ENCODE data around the gene DCAF8L1.
"Not testable (repeated sequence)": the region's sequence is repeated elsewhere in the genome, so short reads cannot be mapped to it uniquely, and the experiment has no call there.

The DCAF8L1 gene

DNA sequence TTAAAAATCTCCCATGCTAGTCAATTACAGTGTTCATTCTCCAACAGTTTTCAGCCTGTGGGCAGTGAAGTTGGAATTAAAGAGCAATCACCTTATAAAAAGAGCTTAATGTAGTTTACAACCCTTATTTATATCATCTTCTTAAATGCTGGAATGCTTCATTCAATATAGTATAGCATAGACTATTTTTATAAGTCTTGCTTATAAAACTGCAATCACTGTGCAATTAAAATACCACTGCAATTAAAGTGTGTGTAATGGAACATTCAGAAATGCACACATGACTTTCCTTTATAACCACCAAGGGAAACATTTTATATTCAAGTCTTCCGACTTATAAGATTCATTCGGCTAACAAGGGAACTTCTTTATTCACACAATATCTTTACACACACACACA is 16.4 kb upstream of the DCAF8L1 start:
- no peaks in the 10 kb centered on the region for H3K4me1 ChIP-seq
- no peaks in the 10 kb centered on the region for H3K9me3 ChIP-seq
- TF ChIP-seq, protein P1, sequence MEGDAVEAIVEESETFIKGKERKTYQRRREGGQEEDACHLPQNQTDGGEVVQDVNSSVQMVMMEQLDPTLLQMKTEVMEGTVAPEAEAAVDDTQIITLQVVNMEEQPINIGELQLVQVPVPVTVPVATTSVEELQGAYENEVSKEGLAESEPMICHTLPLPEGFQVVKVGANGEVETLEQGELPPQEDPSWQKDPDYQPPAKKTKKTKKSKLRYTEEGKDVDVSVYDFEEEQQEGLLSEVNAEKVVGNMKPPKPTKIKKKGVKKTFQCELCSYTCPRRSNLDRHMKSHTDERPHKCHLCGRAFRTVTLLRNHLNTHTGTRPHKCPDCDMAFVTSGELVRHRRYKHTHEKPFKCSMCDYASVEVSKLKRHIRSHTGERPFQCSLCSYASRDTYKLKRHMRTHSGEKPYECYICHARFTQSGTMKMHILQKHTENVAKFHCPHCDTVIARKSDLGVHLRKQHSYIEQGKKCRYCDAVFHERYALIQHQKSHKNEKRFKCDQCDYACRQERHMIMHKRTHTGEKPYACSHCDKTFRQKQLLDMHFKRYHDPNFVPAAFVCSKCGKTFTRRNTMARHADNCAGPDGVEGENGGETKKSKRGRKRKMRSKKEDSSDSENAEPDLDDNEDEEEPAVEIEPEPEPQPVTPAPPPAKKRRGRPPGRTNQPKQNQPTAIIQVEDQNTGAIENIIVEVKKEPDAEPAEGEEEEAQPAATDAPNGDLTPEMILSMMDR (IDR thresholded peaks at IDR 0.05): no peak
- DNase-seq: no peak
- H3K4me3 ChIP-seq: no peak overlapping the region
- no peak overlapping the region for H3K27ac ChIP-seq
- H3K27me3 ChIP-seq: no peaks in the 10 kb centered on the region
- intact Hi-C loops (cut with DNase I; ENCODE audit: low total_unique reads): no loop called here
- no peaks in the 10 kb centered on the region for H3K36me3 ChIP-seq

DNA sequence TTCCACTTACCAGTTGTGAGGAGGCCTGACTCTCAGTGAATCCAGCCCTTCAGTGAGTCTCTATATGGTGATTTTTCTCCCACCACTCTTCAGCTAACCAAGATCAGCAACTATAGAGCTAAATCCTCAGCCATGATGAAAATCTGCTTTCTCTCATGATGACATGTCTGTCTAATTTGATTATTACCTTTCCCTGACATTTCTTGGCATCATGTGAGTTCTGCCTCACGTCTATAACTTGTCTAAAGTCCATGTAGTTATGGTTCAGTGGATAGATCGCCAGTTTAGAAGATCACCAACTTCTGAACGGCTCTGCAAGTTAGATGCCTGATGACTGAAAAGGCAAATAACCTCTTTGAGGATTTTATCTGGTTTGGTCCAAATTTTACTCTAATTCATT is 14.9 kb upstream of the DCAF8L1 start:
- Histone ChIP-seq H3K9me3 (no peaks in the 10 kb centered on the region), H3K4me1 (no peaks in the 10 kb centered on the region), H3K4me3 (no peak overlapping the region), H3K36me3 (no peaks in the 10 kb centered on the region), H3K27ac (no peak overlapping the region), H3K27me3 (no peaks in the 10 kb centered on the region)
- TF ChIP-seq, protein P1 (IDR thresholded peaks at IDR 0.05): no peak
- intact Hi-C loops (cut with DNase I; ENCODE audit: low total_unique reads): no loop called here
- DNase-seq: no peak

DNA sequence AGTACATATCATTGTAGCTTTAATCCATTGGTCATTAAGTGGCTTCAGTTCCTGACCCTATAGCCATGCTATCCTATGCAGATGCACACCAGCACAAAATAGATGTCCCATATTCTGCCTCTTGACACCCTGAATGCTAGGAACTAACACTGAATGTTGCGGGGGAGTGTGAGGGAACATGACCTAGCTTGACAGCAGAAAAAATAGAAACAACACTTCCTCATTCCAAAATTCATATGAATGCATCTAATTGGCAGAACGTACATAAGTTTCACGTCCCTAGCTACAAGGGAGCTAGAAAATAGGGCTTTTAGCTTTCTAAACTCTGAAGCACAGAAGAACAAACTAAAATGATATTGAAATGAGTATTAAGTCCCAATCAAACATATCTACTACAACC is 14.4 kb upstream of the DCAF8L1 start:
- H3K4me1 ChIP-seq: no peaks in the 10 kb centered on the region
- DNase-seq: no peak
- H3K9me3 ChIP-seq: no peaks in the 10 kb centered on the region
- no peak overlapping the region for H3K4me3 ChIP-seq
- no peaks in the 10 kb centered on the region for H3K27me3 ChIP-seq
- H3K36me3 ChIP-seq: no peaks in the 10 kb centered on the region
- intact Hi-C loops (cut with DNase I; ENCODE audit: low total_unique reads): no loop called here
- H3K27ac ChIP-seq: no peak overlapping the region
- TF ChIP-seq, protein P1 (IDR thresholded peaks at IDR 0.05): no peak

DNA sequence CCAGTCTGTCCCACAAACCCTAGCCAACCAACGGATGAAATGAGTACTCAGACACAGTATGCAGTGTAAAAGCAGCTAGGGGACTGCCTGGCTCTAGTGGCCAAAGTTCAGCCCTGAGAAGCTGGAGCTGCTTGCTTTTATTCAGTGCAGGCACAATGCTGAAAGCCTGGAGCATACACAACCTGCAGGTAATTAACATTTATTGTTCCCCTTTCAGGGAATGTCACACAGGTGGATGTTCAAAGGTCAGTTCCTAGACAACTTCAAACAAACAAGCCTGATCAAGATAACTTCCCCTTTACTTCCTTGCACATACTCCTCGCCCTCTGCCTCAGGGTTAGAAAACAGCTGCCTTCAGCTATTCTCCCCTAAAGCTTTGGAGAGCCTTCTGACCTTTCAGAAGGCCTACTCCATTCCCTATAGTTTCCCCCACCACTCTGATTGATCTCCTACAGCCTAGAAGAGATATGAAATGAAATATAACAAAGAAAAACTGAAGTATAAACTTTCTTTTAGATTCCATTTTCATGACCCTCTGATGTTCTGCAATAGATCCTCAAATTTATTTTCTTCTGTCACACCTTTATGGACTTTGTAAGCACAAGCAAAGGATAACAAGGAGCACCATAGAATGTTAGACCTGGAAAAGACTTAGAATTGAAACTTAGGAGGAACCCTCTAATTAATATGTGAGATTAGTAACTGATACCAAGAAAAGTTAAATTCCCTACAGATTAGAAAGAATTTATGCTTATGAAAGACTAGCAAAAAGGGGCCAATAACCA is 6.8 kb upstream of the DCAF8L1 start:
- no peak overlapping the region for H3K27ac ChIP-seq
- intact Hi-C loops (cut with DNase I; ENCODE audit: low total_unique reads): no loop called here
- H3K9me3 ChIP-seq: no peaks in the 10 kb centered on the region
- TF ChIP-seq, protein P1 (IDR thresholded peaks at IDR 0.05): no peak
- H3K4me1 ChIP-seq: no peaks in the 10 kb centered on the region
- H3K27me3 ChIP-seq: no peaks in the 10 kb centered on the region
- DNase-seq: no peak
- H3K36me3 ChIP-seq: no peaks in the 10 kb centered on the region
- no peak overlapping the region for H3K4me3 ChIP-seq

DNA sequence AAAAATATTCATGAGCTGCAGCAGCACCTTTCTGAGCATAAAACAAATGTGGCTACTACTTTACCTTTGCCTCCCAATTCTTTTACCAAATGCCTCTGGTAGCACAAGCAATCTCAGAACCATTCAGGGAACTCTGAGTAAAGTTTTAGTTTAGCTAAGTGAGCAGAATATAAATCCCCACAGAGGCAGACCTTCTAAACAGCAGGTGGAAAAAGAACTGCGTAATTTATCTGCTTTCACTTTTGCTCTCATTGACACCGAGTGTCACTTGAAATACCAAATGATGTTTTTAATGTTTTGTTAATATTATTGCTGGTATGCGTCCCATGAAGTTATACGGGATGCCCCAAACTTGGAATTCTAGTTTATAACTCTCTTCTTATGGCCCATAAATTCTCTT is 4.3 kb downstream of the DCAF8L1 start:
- H3K9me3 ChIP-seq; H3K27me3 ChIP-seq; H3K36me3 ChIP-seq; H3K27ac ChIP-seq; intact Hi-C loops (cut with DNase I; ENCODE audit: low total_unique reads); H3K4me3 ChIP-seq; DNase-seq; H3K4me1 ChIP-seq: not testable (repeated sequence)

DNA sequence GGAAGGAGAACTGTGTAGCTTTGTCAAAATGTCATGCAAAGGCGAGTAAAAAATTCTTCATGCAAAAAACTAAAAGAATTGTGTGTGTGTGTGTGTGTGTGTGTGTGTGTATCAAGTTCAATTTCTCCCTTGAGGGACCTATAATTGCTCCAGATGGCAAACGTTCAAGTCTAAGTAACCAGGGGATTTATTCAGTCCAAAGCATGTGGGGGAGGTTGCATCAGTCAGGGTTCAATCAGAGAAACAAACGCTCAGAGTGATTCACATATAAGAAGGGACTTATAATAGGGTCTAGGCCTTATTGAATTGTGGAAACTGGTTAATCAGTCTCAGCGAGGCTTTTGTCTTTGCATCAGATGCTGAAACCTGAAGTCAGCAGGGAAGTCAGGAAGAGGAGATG is 5.0 kb downstream of the DCAF8L1 start:
- no peak overlapping the region for H3K4me3 ChIP-seq
- intact Hi-C loops (cut with DNase I; ENCODE audit: low total_unique reads): no loop called here
- H3K36me3 ChIP-seq: no peaks in the 10 kb centered on the region
- H3K27ac ChIP-seq: no peak overlapping the region
- H3K27me3 ChIP-seq: no peaks in the 10 kb centered on the region
- no peak for DNase-seq
- TF ChIP-seq, protein P1 (IDR thresholded peaks at IDR 0.05): no peak
- no peaks in the 10 kb centered on the region for H3K9me3 ChIP-seq
- no peaks in the 10 kb centered on the region for H3K4me1 ChIP-seq
